HEK293 (cell line): Measurements from ENCODE around the gene EXOC3L2.
A peak's percentile ranks its signal among the peaks of the same experiment; 100 is the strongest.

ENCODE experiments used
- FEZF1 ChIP-seq: fragments of 450-650 bp; formaldehyde crosslinking; IDR thresholded peaks from 2 replicates; pipeline ENCODE4 v1.5.1; 2016; ENCODE audit warnings: missing biosample characterization, missing genetic modification characterization
- GFI1B ChIP-seq: fragments of 450-650 bp; formaldehyde crosslinking; IDR thresholded peaks from 2 replicates; pipeline ENCODE4 v1.5.1; 2016; ENCODE audit warnings: missing biosample characterization, missing genetic modification characterization
- PATZ1 ChIP-seq: fragments of 450-650 bp; formaldehyde crosslinking; IDR thresholded peaks from 2 replicates; pipeline ENCODE4 v1.5.1; 2016; ENCODE audit warnings: missing biosample characterization, missing genetic modification characterization
- ZBTB17 ChIP-seq: fragments of 450-650 bp; formaldehyde crosslinking; IDR thresholded peaks from 2 replicates; pipeline ENCODE4 v1.5.1; 2016; ENCODE audit warnings: missing biosample characterization, missing genetic modification characterization
- ZBTB48 ChIP-seq: fragments of 450-650 bp; formaldehyde crosslinking; IDR thresholded peaks from 2 replicates; pipeline ENCODE4 v1.5.1; 2016; ENCODE audit warnings: missing biosample characterization, missing genetic modification characterization
- ZNF174 ChIP-seq: fragments of 450-650 bp; formaldehyde crosslinking; IDR thresholded peaks from 2 replicates; pipeline ENCODE4 v1.5.0; 2017; ENCODE audit warnings: missing biosample characterization, mild to moderate bottlenecking, missing genetic modification characterization
- ZNF19 ChIP-seq: fragments of 450-650 bp; formaldehyde crosslinking; IDR thresholded peaks from 2 replicates; pipeline ENCODE4; 2016; ENCODE audit warnings: missing biosample characterization, missing genetic modification characterization, low read depth
- ZNF214 ChIP-seq: fragments of 450-650 bp; formaldehyde crosslinking; IDR thresholded peaks from 2 replicates; pipeline ENCODE4 v1.5.1; 2017; ENCODE audit warnings: missing biosample characterization, mild to moderate bottlenecking, missing genetic modification characterization, borderline replicate concordance
- ZNF248 ChIP-seq: fragments of 450-650 bp; formaldehyde crosslinking; IDR thresholded peaks from 2 replicates; pipeline ENCODE4 v1.5.1; 2017; ENCODE audit warnings: missing biosample characterization, missing genetic modification characterization
- ZNF266 ChIP-seq: fragments of 450-650 bp; formaldehyde crosslinking; IDR thresholded peaks from 2 replicates; pipeline ENCODE4 v1.5.1; 2016; ENCODE audit warnings: missing biosample characterization, missing genetic modification characterization, low read depth
- ZNF335 ChIP-seq: fragments of 450-650 bp; formaldehyde crosslinking; conservative IDR thresholded peaks from 2 replicates; pipeline ENCODE4 v1.5.1; 2016; ENCODE audit warnings: missing biosample characterization, missing genetic modification characterization
- ZNF391 ChIP-seq: fragments of 450-650 bp; formaldehyde crosslinking; IDR thresholded peaks from 2 replicates; pipeline ENCODE4 v1.5.1; 2016; ENCODE audit warnings: low read depth, missing biosample characterization, missing genetic modification characterization, borderline replicate concordance
- ZNF398 ChIP-seq: fragments of 450-650 bp; formaldehyde crosslinking; IDR thresholded peaks from 2 replicates; pipeline ENCODE4 v1.5.1; 2017; ENCODE audit warnings: missing biosample characterization, missing genetic modification characterization
- ZNF585B ChIP-seq: fragments of 450-650 bp; formaldehyde crosslinking; IDR thresholded peaks from 2 replicates; pipeline ENCODE4 v1.5.1; 2016; ENCODE audit warnings: missing biosample characterization, missing genetic modification characterization
- ZNF600 ChIP-seq: fragments of 450-650 bp; formaldehyde crosslinking; IDR thresholded peaks from 2 replicates; pipeline ENCODE4 v1.5.1; 2016; ENCODE audit warnings: missing biosample characterization, missing genetic modification characterization
- ZNF701 ChIP-seq: fragments of 450-650 bp; formaldehyde crosslinking; IDR thresholded peaks from 2 replicates; pipeline ENCODE4 v1.5.1; 2016; ENCODE audit warnings: missing biosample characterization, missing genetic modification characterization
- ZNF777 ChIP-seq: fragments of 450-650 bp; formaldehyde crosslinking; IDR thresholded peaks from 2 replicates; pipeline ENCODE4 v1.5.1; 2017; ENCODE audit warnings: missing biosample characterization, missing genetic modification characterization, borderline replicate concordance
- ZNF792 ChIP-seq: fragments of 450-650 bp; formaldehyde crosslinking; IDR thresholded peaks from 2 replicates; pipeline ENCODE4 v1.5.1; 2016; ENCODE audit warnings: missing biosample characterization, missing genetic modification characterization
- TF ChIP-seq, protein P1 (sequence below): fragments of 450-650 bp; formaldehyde crosslinking; IDR thresholded peaks from 2 replicates; pipeline ENCODE4 v1.5.1; 2016; ENCODE audit warnings: missing biosample characterization, missing genetic modification characterization
- TF ChIP-seq, protein P2 (sequence below): fragments of 450-650 bp; formaldehyde crosslinking; IDR thresholded peaks from 2 replicates; pipeline ENCODE4 v1.5.1; 2017; ENCODE audit warnings: missing biosample characterization, missing genetic modification characterization
- TF ChIP-seq, protein P3 (sequence below): fragments of 450-650 bp; formaldehyde crosslinking; IDR thresholded peaks from 2 replicates; pipeline ENCODE4 v1.5.1; 2017; ENCODE audit warnings: missing biosample characterization, mild to moderate bottlenecking, missing genetic modification characterization, moderate library complexity
- TF ChIP-seq, protein P4 (sequence below): fragments of 450-650 bp; formaldehyde crosslinking; IDR thresholded peaks from 2 replicates; pipeline ENCODE4 v1.5.1; 2016; ENCODE audit warnings: missing biosample characterization, missing genetic modification characterization

EXOC3L2 gene

DNA sequence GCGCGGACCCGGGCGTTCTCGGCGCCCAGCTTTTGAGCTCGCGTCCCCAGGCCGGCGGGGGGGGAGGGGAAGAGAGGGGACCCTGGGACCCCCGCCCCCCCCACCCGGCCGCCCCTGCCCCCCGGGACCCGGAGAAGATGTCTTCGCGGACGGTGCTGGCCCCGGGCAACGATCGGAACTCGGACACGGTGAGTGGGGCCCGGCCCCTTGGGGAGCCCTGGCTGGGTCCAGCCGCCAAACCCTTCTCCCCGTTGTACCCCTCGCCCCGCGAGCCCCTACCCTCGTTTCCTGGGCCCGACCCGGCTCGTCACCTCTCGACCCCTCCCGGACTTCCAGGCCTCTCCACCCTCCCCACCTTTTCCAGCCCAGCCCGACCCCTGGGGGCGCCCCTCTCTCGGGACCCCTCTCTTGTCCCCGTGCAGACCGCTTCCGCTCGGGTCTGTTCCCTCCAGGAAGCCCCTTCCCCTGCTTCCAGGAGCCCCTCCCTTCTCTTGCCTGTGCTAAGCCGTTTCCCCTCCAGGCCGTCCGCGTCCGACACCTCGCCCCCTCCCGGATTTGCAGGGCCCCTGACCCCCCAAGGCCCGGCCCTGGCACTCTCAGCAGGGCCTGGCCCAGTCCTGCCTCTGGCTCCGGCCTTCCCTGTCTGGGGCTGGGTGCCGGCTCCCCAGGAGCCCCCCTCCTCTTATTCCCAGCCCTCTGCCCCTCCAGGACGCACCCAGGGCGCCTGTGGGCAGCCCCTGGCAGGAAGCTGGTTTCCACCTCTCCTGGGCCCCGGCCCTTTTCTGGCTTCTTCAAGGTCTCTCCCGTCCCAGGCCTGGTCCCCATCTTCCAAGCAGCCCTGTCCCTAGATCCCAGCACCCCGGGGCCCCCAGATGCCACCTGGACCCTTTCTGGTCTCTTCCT, 6.5 kb upstream of the EXOC3L2 start (continued):
- peak; percentile 85 for TF ChIP-seq ZNF398 (tag by site-specific recombination)
- TF ChIP-seq, protein P1, sequence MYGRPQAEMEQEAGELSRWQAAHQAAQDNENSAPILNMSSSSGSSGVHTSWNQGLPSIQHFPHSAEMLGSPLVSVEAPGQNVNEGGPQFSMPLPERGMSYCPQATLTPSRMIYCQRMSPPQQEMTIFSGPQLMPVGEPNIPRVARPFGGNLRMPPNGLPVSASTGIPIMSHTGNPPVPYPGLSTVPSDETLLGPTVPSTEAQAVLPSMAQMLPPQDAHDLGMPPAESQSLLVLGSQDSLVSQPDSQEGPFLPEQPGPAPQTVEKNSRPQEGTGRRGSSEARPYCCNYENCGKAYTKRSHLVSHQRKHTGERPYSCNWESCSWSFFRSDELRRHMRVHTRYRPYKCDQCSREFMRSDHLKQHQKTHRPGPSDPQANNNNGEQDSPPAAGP (tag by site-specific recombination): no peak
- TF ChIP-seq ZNF174 (tag by site-specific recombination): no peak
- TF ChIP-seq, protein P2, sequence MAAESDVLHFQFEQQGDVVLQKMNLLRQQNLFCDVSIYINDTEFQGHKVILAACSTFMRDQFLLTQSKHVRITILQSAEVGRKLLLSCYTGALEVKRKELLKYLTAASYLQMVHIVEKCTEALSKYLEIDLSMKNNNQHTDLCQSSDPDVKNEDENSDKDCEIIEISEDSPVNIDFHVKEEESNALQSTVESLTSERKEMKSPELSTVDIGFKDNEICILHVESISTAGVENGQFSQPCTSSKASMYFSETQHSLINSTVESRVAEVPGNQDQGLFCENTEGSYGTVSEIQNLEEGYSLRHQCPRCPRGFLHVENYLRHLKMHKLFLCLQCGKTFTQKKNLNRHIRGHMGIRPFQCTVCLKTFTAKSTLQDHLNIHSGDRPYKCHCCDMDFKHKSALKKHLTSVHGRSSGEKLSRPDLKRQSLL: no peak
- TF ChIP-seq, protein P3, sequence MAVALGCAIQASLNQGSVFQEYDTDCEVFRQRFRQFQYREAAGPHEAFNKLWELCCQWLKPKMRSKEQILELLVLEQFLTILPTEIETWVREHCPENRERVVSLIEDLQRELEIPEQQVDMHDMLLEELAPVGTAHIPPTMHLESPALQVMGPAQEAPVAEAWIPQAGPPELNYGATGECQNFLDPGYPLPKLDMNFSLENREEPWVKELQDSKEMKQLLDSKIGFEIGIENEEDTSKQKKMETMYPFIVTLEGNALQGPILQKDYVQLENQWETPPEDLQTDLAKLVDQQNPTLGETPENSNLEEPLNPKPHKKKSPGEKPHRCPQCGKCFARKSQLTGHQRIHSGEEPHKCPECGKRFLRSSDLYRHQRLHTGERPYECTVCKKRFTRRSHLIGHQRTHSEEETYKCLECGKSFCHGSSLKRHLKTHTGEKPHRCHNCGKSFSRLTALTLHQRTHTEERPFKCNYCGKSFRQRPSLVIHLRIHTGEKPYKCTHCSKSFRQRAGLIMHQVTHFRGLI: no peak
- TF ChIP-seq, protein P4, sequence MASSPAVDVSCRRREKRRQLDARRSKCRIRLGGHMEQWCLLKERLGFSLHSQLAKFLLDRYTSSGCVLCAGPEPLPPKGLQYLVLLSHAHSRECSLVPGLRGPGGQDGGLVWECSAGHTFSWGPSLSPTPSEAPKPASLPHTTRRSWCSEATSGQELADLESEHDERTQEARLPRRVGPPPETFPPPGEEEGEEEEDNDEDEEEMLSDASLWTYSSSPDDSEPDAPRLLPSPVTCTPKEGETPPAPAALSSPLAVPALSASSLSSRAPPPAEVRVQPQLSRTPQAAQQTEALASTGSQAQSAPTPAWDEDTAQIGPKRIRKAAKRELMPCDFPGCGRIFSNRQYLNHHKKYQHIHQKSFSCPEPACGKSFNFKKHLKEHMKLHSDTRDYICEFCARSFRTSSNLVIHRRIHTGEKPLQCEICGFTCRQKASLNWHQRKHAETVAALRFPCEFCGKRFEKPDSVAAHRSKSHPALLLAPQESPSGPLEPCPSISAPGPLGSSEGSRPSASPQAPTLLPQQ (tag by site-specific recombination): peak; percentile 57
- no peak; the same call in 1 of the 2 replicates for TF ChIP-seq ZNF391 (tag by site-specific recombination)
- TF ChIP-seq ZNF777 (tag by site-specific recombination): no peak
- no peak for TF ChIP-seq ZNF600 (tag by site-specific recombination)
- TF ChIP-seq ZNF585B (tag by site-specific recombination): no peak
- TF ChIP-seq GFI1B (tag by site-specific recombination): no peak
- no peak for TF ChIP-seq ZNF248
- TF ChIP-seq FEZF1 (tag by site-specific recombination): no peak
- 0 out of 2 replicates have a peak, but pooled peaks have one; percentile 14 for TF ChIP-seq ZBTB17 (tag by site-specific recombination)
- TF ChIP-seq ZNF335 (tag by site-specific recombination): peak; percentile 88
- no peak for TF ChIP-seq ZNF214 (tag by site-specific recombination)
- TF ChIP-seq ZBTB48 (tag by site-specific recombination): peak; percentile 78; the same call in 1 of the 2 replicates
- peak; percentile 92 for TF ChIP-seq PATZ1
- no peak for TF ChIP-seq ZNF19 (tag by site-specific recombination)
- TF ChIP-seq ZNF701 (tag by site-specific recombination): no peak
- TF ChIP-seq ZNF266: no peak
- TF ChIP-seq ZNF792 (tag by site-specific recombination): no peak
